ENCODE data around the gene BIRC6.

The BIRC6 gene

GRCh38 chr2:32617599-32618189, 260.9 kb downstream of the BIRC6 start:
- TF ChIP-seq POLR2AphosphoS5 (IDR thresholded peaks at IDR 0.05; ENCODE audit: low read depth, low read length) = no peak
- TF ChIP-seq TAF1 (IDR thresholded peaks at IDR 0.05; ENCODE audit: borderline replicate concordance, insufficient read depth, low read length) = no peak
- TF ChIP-seq FOXP2 (optimal IDR thresholded peaks at IDR 0.05; ENCODE audit: borderline replicate concordance, extremely low read depth, extremely low read length, insufficient read depth) = no peak
- no peak for TF ChIP-seq REST (IDR thresholded peaks at IDR 0.05; ENCODE audit: insufficient read depth in 1 of 2, low read depth in 2 of 2, low read length in 2 of 2)
- no peak for TF ChIP-seq SIN3A (IDR thresholded peaks at IDR 0.05; ENCODE audit: borderline replicate concordance, insufficient read depth, low read length)

DNA sequence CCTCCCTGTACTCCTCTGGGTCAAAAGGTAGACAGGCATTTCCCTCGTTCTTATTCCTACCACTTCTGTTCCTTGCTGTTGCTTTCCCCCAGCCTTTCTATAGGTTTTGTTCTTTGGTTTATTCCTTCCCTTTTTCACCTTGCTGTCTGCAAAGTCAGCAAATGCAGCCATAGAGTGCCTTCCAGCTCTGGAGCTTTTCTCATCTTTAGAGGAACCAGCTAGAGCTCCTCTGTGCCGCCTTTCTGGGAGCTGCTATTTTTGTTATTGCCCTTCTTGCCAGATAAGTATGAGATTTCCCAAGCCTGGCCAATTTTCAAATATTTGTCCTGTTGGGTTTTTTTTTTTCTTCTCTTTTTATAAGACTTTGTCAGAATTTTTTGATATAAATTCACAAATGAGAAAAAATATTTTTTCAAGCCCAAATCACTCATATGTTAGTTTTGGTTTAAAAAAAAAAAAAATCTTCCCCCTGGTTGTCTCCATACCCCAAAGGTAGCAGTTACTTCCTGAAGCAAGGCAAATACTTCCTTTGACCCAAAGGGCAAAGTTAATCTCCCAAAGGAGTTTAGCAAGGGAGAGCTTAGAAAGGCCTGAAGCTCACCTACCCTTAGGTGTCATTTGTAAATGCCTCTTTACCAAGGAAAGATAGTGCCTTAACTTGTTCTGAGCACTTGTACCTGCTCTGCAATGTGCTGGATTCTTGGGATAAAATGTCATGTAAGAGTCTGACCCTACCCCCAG, 265.9 kb downstream of the BIRC6 start:
- TF ChIP-seq TAF1 (IDR thresholded peaks at IDR 0.05; ENCODE audit: borderline replicate concordance, insufficient read depth, low read length) (no peak), SIN3A (IDR thresholded peaks at IDR 0.05; ENCODE audit: borderline replicate concordance, insufficient read depth, low read length) (no peak), POLR2AphosphoS5 (IDR thresholded peaks at IDR 0.05; ENCODE audit: low read depth, low read length) (no peak), REST (IDR thresholded peaks at IDR 0.05; ENCODE audit: insufficient read depth in 1 of 2, low read depth in 2 of 2, low read length in 2 of 2) (no peak), FOXP2 (optimal IDR thresholded peaks at IDR 0.05; ENCODE audit: borderline replicate concordance, extremely low read depth, extremely low read length, insufficient read depth) (no peak)

DNA sequence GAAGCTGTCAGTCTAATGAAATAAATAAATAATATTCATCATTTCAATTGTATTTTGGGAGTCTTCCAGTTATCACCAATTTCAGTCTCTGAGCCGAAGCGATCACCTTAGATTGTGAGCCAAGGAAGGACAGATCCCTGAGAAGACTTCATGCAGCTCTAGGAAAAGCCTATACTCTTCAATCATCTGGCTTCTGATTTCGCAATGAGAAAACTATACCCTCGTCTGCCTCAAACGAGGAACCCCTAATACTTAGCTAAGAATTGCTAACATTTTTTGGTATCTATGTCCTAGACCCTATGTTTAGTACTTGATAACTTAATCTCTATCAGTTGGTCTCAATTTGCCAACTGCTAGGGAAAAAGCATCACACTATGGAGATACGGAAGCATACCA, 266.5 kb downstream of the BIRC6 start:
- TF ChIP-seq SIN3A (IDR thresholded peaks at IDR 0.05; ENCODE audit: borderline replicate concordance, insufficient read depth, low read length) (no peak), POLR2AphosphoS5 (IDR thresholded peaks at IDR 0.05; ENCODE audit: low read depth, low read length) (no peak), REST (IDR thresholded peaks at IDR 0.05; ENCODE audit: insufficient read depth in 1 of 2, low read depth in 2 of 2, low read length in 2 of 2) (no peak), FOXP2 (optimal IDR thresholded peaks at IDR 0.05; ENCODE audit: borderline replicate concordance, extremely low read depth, extremely low read length, insufficient read depth) (no peak), TAF1 (IDR thresholded peaks at IDR 0.05; ENCODE audit: borderline replicate concordance, insufficient read depth, low read length) (no peak)

- TF ChIP-seq SIN3A (IDR thresholded peaks at IDR 0.05; ENCODE audit: borderline replicate concordance, insufficient read depth, low read length) (no peak), FOXP2 (optimal IDR thresholded peaks at IDR 0.05; ENCODE audit: borderline replicate concordance, extremely low read depth, extremely low read length, insufficient read depth) (no peak)
Observed at GRCh38 chr2:32624812-32625211, 268.0 kb downstream of the BIRC6 start.

DNA sequence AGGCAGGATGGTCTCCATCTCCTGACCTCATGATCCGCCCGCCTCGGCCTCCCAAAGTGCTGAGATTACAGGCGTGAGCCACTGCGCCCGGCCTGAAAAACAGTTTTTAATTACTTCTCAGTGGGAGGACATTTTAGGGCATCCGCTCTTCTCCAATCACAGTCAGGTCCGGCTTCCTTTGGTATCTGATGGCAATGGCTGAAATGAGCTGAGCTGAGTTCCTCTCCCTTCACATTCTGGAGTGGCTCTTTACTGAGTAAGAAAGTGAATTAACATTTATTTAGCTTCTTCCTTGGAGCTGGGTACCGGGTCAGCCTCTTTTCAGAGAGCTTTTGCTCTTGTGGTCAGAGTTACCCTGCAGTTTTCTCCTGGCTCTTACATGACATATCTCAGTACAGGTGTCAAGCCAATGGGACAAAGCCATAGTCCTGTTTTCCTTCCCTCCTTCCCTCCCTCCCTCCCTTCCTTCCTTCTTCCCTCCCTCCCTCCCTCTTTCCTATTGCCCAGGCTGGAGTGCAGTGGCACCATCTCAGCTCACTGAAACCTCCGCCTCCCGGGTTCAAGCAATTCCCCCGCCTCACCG, 269.9 kb downstream of the BIRC6 start:
- TF ChIP-seq SIN3A (IDR thresholded peaks at IDR 0.05; ENCODE audit: borderline replicate concordance, insufficient read depth, low read length) (no peak), TAF1 (IDR thresholded peaks at IDR 0.05; ENCODE audit: borderline replicate concordance, insufficient read depth, low read length) (no peak), REST (IDR thresholded peaks at IDR 0.05; ENCODE audit: insufficient read depth in 1 of 2, low read depth in 2 of 2, low read length in 2 of 2) (no peak), FOXP2 (optimal IDR thresholded peaks at IDR 0.05; ENCODE audit: borderline replicate concordance, extremely low read depth, extremely low read length, insufficient read depth) (no peak), POLR2AphosphoS5 (IDR thresholded peaks at IDR 0.05; ENCODE audit: low read depth, low read length) (no peak)
